ENCODE measurements around the gene DNAJC18.

GRCh38 chr5:139438707-139439012 is 665 bp downstream of the DNAJC18 start:
- TF ChIP-seq CTCF (IDR thresholded peaks at IDR 0.05) = no peak
- TF ChIP-seq POLR2A (IDR thresholded peaks at IDR 0.05) = no peak

Measured in breast epithelium (tissue), 3 donors.